Measurements from ENCODE around the gene FRMD3. TPM values are rescaled to one million over a fixed set of nuclear protein-coding genes. Genes with fewer than 3 reads are reported as not detected.

FRMD3 gene
- total RNA-seq, 1 experiment from 2014 or later, result 0.55 TPM

DNA sequence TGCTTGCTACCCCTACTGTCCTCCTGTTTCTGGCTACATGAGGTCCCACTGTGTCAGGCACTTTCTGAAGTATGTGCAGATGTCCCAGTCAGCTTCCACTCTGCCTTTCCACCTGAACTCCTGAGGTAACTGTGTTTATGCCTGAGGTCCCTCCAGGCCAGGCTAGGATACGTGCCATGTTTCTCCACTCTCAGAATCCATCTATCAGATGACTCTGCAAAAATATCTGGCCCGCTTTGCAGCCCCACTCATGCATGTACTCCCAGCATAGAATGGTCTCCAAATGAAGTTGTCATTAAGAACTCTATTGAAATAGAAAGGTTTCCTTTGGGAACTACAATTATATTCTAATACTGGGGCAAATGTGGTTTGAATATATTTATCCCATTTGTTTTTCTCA is 243.4 kb downstream of the FRMD3 start:
- no peaks in the 10 kb centered on the region for H3K79me1 ChIP-seq (ENCODE audit: insufficient read depth, low read depth, low read length, poor library complexity, severe bottlenecking)
- no peak overlapping the region for H2BK15ac ChIP-seq (ENCODE audit: low read depth, low read length)
- H3K18ac ChIP-seq (ENCODE audit: insufficient read length, low read depth, low read length), result no peak overlapping the region
- H3K4me2 ChIP-seq (ENCODE audit: insufficient read depth, insufficient read length, low read length), result no peak overlapping the region
- H2AK5ac ChIP-seq (ENCODE audit: insufficient read length, low read length), result no peak overlapping the region
- no peak overlapping the region for H3K4ac ChIP-seq (ENCODE audit: low read depth, low read length)
- no peak overlapping the region for H2BK5ac ChIP-seq (ENCODE audit: insufficient read length, low read length)
- H4K91ac ChIP-seq (ENCODE audit: insufficient read length, low read depth, low read length), result no peak overlapping the region
- H3K9me3 ChIP-seq (ENCODE audit: control insufficient read depth, low read depth, low read length), result no peaks in the 10 kb centered on the region
- no peak overlapping the region for H3K56ac ChIP-seq (ENCODE audit: insufficient read length, low read depth, low read length)
- no peak overlapping the region for H2AFZ ChIP-seq (ENCODE audit: low read length)
- no peak overlapping the region for H3K9ac ChIP-seq (ENCODE audit: extremely low read depth, insufficient read length, low read length)
- H3K23me2 ChIP-seq (ENCODE audit: insufficient read length, low read depth, low read length, poor library complexity, severe bottlenecking), result no peaks in the 10 kb centered on the region
- H3T11ph ChIP-seq (ENCODE audit: low read length), result no peak overlapping the region
- no peak overlapping the region for H3K27ac ChIP-seq (ENCODE audit: insufficient read length, low read depth, low read length)
- Mint-ChIP-seq H3K27ac (no peak overlapping the region), H3K4me3 (no peak overlapping the region), H3K27me3 (ENCODE audit: low read depth) (peaks cover 4% of the 10 kb centered on the region), H3K36me3 (ENCODE audit: insufficient read depth in 1 of 3, low read depth in 3 of 3) (no peaks in the 10 kb centered on the region), H3K9me3 (no peaks in the 10 kb centered on the region), H3K4me1 (peaks cover 0 to 6% of the 10 kb centered on the region in 2 experiments; a peak in 2 of 4 replicates)
- H2BK12ac ChIP-seq (ENCODE audit: insufficient read length, low read depth, low read length), result no peak overlapping the region
- TF ChIP-seq, protein P1, sequence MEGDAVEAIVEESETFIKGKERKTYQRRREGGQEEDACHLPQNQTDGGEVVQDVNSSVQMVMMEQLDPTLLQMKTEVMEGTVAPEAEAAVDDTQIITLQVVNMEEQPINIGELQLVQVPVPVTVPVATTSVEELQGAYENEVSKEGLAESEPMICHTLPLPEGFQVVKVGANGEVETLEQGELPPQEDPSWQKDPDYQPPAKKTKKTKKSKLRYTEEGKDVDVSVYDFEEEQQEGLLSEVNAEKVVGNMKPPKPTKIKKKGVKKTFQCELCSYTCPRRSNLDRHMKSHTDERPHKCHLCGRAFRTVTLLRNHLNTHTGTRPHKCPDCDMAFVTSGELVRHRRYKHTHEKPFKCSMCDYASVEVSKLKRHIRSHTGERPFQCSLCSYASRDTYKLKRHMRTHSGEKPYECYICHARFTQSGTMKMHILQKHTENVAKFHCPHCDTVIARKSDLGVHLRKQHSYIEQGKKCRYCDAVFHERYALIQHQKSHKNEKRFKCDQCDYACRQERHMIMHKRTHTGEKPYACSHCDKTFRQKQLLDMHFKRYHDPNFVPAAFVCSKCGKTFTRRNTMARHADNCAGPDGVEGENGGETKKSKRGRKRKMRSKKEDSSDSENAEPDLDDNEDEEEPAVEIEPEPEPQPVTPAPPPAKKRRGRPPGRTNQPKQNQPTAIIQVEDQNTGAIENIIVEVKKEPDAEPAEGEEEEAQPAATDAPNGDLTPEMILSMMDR (conservative IDR thresholded peaks at IDR 0.05), result no peak
- DNase-seq, result no peak
- WGBS (ENCODE audit: extremely low coverage, insufficient read length, low lambda C conversion rate), result no CpG with 5 or more reads among the region's 2 CpGs
- H3K79me2 ChIP-seq (ENCODE audit: insufficient read depth, low read length), result no peaks in the 10 kb centered on the region
- H3K14ac ChIP-seq (ENCODE audit: insufficient read depth, low read length), result no peak overlapping the region
- H2BK20ac ChIP-seq (ENCODE audit: low read depth, low read length, poor library complexity, severe bottlenecking), result no peak overlapping the region
- no peak overlapping the region for H2BK120ac ChIP-seq (ENCODE audit: low read depth, low read length, poor library complexity, severe bottlenecking)
- H4K8ac ChIP-seq (replicated peaks; ENCODE audit: insufficient read length, low read depth, low read length), result no peak overlapping the region
- no peak overlapping the region for H3K23ac ChIP-seq (ENCODE audit: insufficient read length, low read depth, low read length)
- H4K5ac ChIP-seq (ENCODE audit: insufficient read length, low read depth, low read length), result no peak overlapping the region
- no peaks in the 10 kb centered on the region for H4K20me1 ChIP-seq (ENCODE audit: control insufficient read depth, insufficient read depth, insufficient read length)
- no peaks in the 10 kb centered on the region for H3K27me3 ChIP-seq (ENCODE audit: insufficient read depth, low read length)
- H3K4me1 ChIP-seq (ENCODE audit: insufficient read depth, low read length), result no peaks in the 10 kb centered on the region

Data from H9 (cell line).